B cell (primary cell): ENCODE results near the gene DLST. TPM values are rescaled to one million over a fixed set of nuclear protein-coding genes. Genes with fewer than 3 reads are reported as not detected.

Experiments
- ATAC-seq: fragments of 200-7000 bp; cut with Tn5 transposase; one replicate; pipeline ENCODE4 v1.10.0; 2021; ENCODE audit warnings: low read depth, mild to moderate bottlenecking, moderate number of reproducible peaks, moderate library complexity
- CTCF ChIA-PET: fragments of 350-600 bp; sonication (Branson Sonifier 250); formaldehyde crosslinking; loops from one replicate; lab custom pipeline; 2021; ENCODE audit warnings: antibody characterized with exemption, inconsistent platforms; lab: Charles Lee
- POLR2A ChIA-PET: fragments of 350-600 bp; sonication (Branson Sonifier 250); formaldehyde crosslinking; loops from one replicate; lab custom pipeline; 2021; ENCODE audit warnings: antibody characterized with exemption; lab: Charles Lee
- DNase-seq: peaks from one replicate; pipeline ENCODE4 v3.0.0; 2013
- H2AFZ ChIP-seq: 2 replicates; pipeline ENCODE4 v1.6.1; 2012; ENCODE audit warnings: mild to moderate bottlenecking, low read depth, low read length; ENCODE audit not compliant: insufficient read depth, poor library complexity, severe bottlenecking
- H3K27ac ChIP-seq, 2 donors: 1 replicate in 1 of 2; 2 replicates in 1 of 2; pipeline ENCODE4 v1.5.1; 2012 to 2013; ENCODE audit warnings: low read length in 2 of 2, mild to moderate bottlenecking in 2 of 2, moderate library complexity in 1 of 2
- H3K27me3 ChIP-seq, 4 experiments: fragments of 200-600 bp in 1 of 4; sonication (generic) in 1 of 4; replicated peaks in 1 of 4; 1 replicate in 2 of 4; 2 replicates in 2 of 4; pipeline versions ENCODE4 v1.6.1 to v1.7.0; 2013 to 2016; ENCODE audit warnings: low read length in 3 of 4, mild to moderate bottlenecking in 2 of 4, mixed read lengths in 1 of 4, moderate library complexity in 1 of 4; ENCODE audit not compliant: insufficient read depth in 4 of 4, control insufficient read depth in 3 of 4; ENCODE audit errors: control extremely low read depth in 1 of 4
- H3K36me3 ChIP-seq, 2 experiments: replicated peaks in 1 of 2; 1 replicate in 1 of 2; 2 replicates in 1 of 2; pipeline versions ENCODE4 v1.6.1 to v1.7.1; 2013; ENCODE audit warnings: low read length in 1 of 2; ENCODE audit not compliant: insufficient read depth in 2 of 2, control insufficient read depth in 1 of 2; ENCODE audit errors: control extremely low read depth in 1 of 2, extremely low read depth in 1 of 2
- H3K4me1 ChIP-seq, 2 donors: fragments of 200-600 bp in 1 of 2; sonication (generic) in 1 of 2; 1 replicate in 1 of 2; 2 replicates in 1 of 2; pipeline versions ENCODE4 v1.5.1 to v1.6.1; 2013 to 2017; ENCODE audit warnings: low read length in 2 of 2; ENCODE audit not compliant: control insufficient read depth in 2 of 2, insufficient read depth in 2 of 2
- H3K4me2 ChIP-seq: replicated peaks from 2 replicates; pipeline ENCODE3; 2012; ENCODE audit warnings: mild to moderate bottlenecking, low read depth, low read length; ENCODE audit not compliant: poor library complexity, severe bottlenecking
- H3K4me3 ChIP-seq, 5 experiments: fragments of 200-600 bp in 1 of 5; sonication (generic) in 1 of 5; 1 replicate in 3 of 5; 2 replicates in 2 of 5; pipeline versions ENCODE4 v1.5.1 to v1.7.0; 2011 to 2016; ENCODE audit warnings: low read length in 4 of 5, mild to moderate bottlenecking in 4 of 5, low read depth in 2 of 5, control low read depth in 1 of 5, moderate library complexity in 1 of 5; ENCODE audit not compliant: insufficient read depth in 1 of 5; ENCODE audit errors: control extremely low read depth in 1 of 5, extremely low read depth in 1 of 5
- H3K79me2 ChIP-seq: fragments of 200-600 bp; sonication (generic); one replicate; pipeline ENCODE4 v1.6.0; 2016; ENCODE audit warnings: low read length; ENCODE audit not compliant: control insufficient read depth, insufficient read depth
- H3K9ac ChIP-seq: fragments of 200-600 bp; sonication (generic); 2 replicates; pipeline ENCODE4 v1.6.1; 2017; ENCODE audit warnings: mild to moderate bottlenecking, low read length, moderate library complexity
- H3K9me3 ChIP-seq, 3 donors: one replicate each; pipeline versions ENCODE4 v1.6.1 to v1.7.1; 2013; ENCODE audit warnings: low read length in 2 of 3; ENCODE audit not compliant: control insufficient read depth in 2 of 3, insufficient read depth in 1 of 3; ENCODE audit errors: control extremely low read depth in 1 of 3
- H4K20me1 ChIP-seq: 2 replicates; pipeline ENCODE4 v1.6.0; 2012; ENCODE audit warnings: mild to moderate bottlenecking, low read length; ENCODE audit not compliant: insufficient read depth, control insufficient read depth, poor library complexity, severe bottlenecking
- H3K27ac Mint-ChIP-seq: one replicate; pipeline ENCODE4 v1.8.0; 2021; ENCODE audit warnings: mixed read lengths
- H3K27me3 Mint-ChIP-seq: one replicate; pipeline ENCODE4 v1.8.0; 2021; ENCODE audit warnings: mixed read lengths
- H3K4me1 Mint-ChIP-seq: one replicate; pipeline ENCODE4 v1.8.0; 2021; ENCODE audit warnings: mixed read lengths
- H3K4me3 Mint-ChIP-seq: one replicate; pipeline ENCODE4 v1.8.0; 2021; ENCODE audit warnings: mixed read lengths
- H3K9me3 Mint-ChIP-seq: one replicate; pipeline ENCODE4 v1.8.0; 2022; ENCODE audit warnings: mixed read lengths; ENCODE audit not compliant: insufficient read depth
- CTCF ChIP-seq: fragments of 200-600 bp; IDR thresholded peaks from one replicate; pipeline ENCODE4 v1.8.0; 2022; ENCODE audit warnings: antibody characterized with exemption, mild to moderate bottlenecking
- EZH2 ChIP-seq: IDR thresholded peaks from 2 replicates; pipeline ENCODE4 v1.6.1; 2012; ENCODE audit warnings: borderline replicate concordance, low read depth, mild to moderate bottlenecking, moderate library complexity, low read length; ENCODE audit not compliant: insufficient read depth, poor library complexity, severe bottlenecking
- WGBS: methylation state at CpG from one replicate; pipeline ENCODE4 v1.1.5; 2013; ENCODE audit warnings: missing lambda C conversion rate; ENCODE audit not compliant: insufficient coverage; 5-methylcytosine and 5-hydroxymethylcytosine counted together
- intact Hi-C: fragments of 100-400 bp; cut with micrococcal nuclease; formaldehyde crosslinking; loops from one replicate; pipeline ENCODE4 v1.10.0; 2022
- polyA plus RNA-seq: library from polyadenylated mRNA; depleted of rRNA; stranded (reverse); fragments of >200 nt; gene quantifications from 2 replicates; pipeline ENCODE4 v1.2.3, GENCODE V29; 2012
- total RNA-seq, 2 donors: library from RNA; stranded (reverse); fragments of 120-200 nt in 1 of 2; gene quantifications; 1 replicate in 1 of 2; 2 replicates in 1 of 2; pipeline versions ENCODE4 v1.2.3 to v1.2.4, GENCODE V29; 2013 to 2022

DLST gene
- total and polyA plus RNA-seq, 2 donors (not counting 1 experiment from before 2014, with no cell fraction given), result 73.1 to 89.5 TPM

GRCh38 chr14:74861734-74862090 lies 20.0 kb upstream of the DLST start:
- H3K27ac ChIP-seq, result no peak overlapping the region
- no peak for TF ChIP-seq EZH2
- TF ChIP-seq CTCF, result no peak
- ATAC-seq (no peak), DNase-seq (no peak)
- no peak overlapping the region for H3K4me3 Mint-ChIP-seq
- ChIA-PET CTCF (interaction anchor here (0.6 to 41.3 kb wide), 29 partner anchors 13 to 444 kb away, joined by 3 to 926 read pairs (median 5); partner anchors contain the start of genes ACYP1, DLST, EIF2B2 and NEK9), POLR2A (no interaction called here)
- no peak overlapping the region for H3K27ac Mint-ChIP-seq
- intact Hi-C loops, result loop anchor here (1.0 kb wide), 2 partner anchors 44 to 227 kb away; no protein-coding TSS in a partner anchor
- no peaks in the 10 kb centered on the region for H3K9me3 Mint-ChIP-seq
- no peak overlapping the region for H3K4me2 ChIP-seq
- no peak overlapping the region for H3K9ac ChIP-seq
- H3K4me1 Mint-ChIP-seq, result peaks cover 4% of the 10 kb centered on the region
- no peaks in the 10 kb centered on the region for H3K9me3 ChIP-seq
- no peak overlapping the region for H3K4me3 ChIP-seq
- 100% methylated on average over 1 of the region's 3 CpGs for WGBS
- peaks cover 0 to 13% of the 10 kb centered on the region in 2 donors for H3K4me1 ChIP-seq
- H3K79me2 ChIP-seq, result no peaks in the 10 kb centered on the region
- H4K20me1 ChIP-seq, result no peaks in the 10 kb centered on the region
- no peaks in the 10 kb centered on the region for H3K27me3 Mint-ChIP-seq
- peaks cover 0 to 3% of the 10 kb centered on the region in 2 experiments for H3K36me3 ChIP-seq
- H2AFZ ChIP-seq, result no peak overlapping the region
- no peaks in the 10 kb centered on the region for H3K27me3 ChIP-seq

GRCh38 chr14:74863274-74863673 lies 18.4 kb upstream of the DLST start:
- H3K27ac Mint-ChIP-seq, result no peak overlapping the region
- POLR2A ChIA-PET, result no interaction called here
- no peak overlapping the region for H3K4me3 Mint-ChIP-seq

More at GRCh38 chr14:74863274-74863673, 18.4 kb upstream of the DLST start:
- Mint-ChIP-seq H3K9me3 (no peaks in the 10 kb centered on the region), H3K27me3 (no peaks in the 10 kb centered on the region), H3K4me1 (peaks cover 7% of the 10 kb centered on the region)
- Histone ChIP-seq H3K4me2 (no peak overlapping the region), H4K20me1 (no peaks in the 10 kb centered on the region), H2AFZ (no peak overlapping the region), H3K9ac (no peak overlapping the region), H3K9me3 (no peaks in the 10 kb centered on the region), H3K4me3 (no peak overlapping the region), H3K36me3 (no peaks in the 10 kb centered on the region), H3K27me3 (no peaks in the 10 kb centered on the region), H3K79me2 (no peaks in the 10 kb centered on the region), H3K27ac (no peak overlapping the region), H3K4me1 (peaks cover 0 to 17% of the 10 kb centered on the region in 2 donors)
- ATAC-seq (no peak), DNase-seq (no peak)
- CTCF ChIA-PET, result interaction anchor here (5.3 to 41.3 kb wide), 5 partner anchors 14 to 225 kb away, joined by 47 to 926 read pairs (median 144); partner anchors contain the start of genes DLST and PROX2
- intact Hi-C loops, result no loop called here
- WGBS, result 42% methylated on average over 9 of the region's 9 CpGs
- TF ChIP-seq CTCF, result no peak
- no peak for TF ChIP-seq EZH2
